Endothelial cell of umbilical vein (primary cell): ENCODE results near the gene FAM210A. TPM values are rescaled to one million over a fixed set of nuclear protein-coding genes. Genes with fewer than 3 reads are reported as not detected.

Experiments used
- BruUV-seq: library from RNA; stranded (reverse); fragments of 400-500 nt; replicated peaks from 2 replicates; lab custom pipeline; 2021; lab: Mats Ljungman, UMichigan
- CTCF ChIA-PET: fragments of 300-600, 350-600 bp; sonication (Branson Sonifier 250); formaldehyde crosslinking; loops from one replicate; lab custom pipeline; 2021; ENCODE audit warnings: antibody characterized with exemption, inconsistent platforms; lab: Charles Lee
- POLR2A ChIA-PET: fragments of 300-600, 350-600 bp; sonication (Branson Sonifier 250); formaldehyde crosslinking; loops from one replicate; lab custom pipeline; 2021; ENCODE audit warnings: antibody characterized with exemption, inconsistent platforms; lab: Charles Lee
- DNase-seq: peaks from one replicate; pipeline ENCODE4 v3.0.0-alpha.2; 2011; ENCODE audit warnings: low read depth, low spot score
- FAIRE-seq: peaks from 2 replicates; lab custom pipeline; 2011; peaks lifted over from hg19 to GRCh38; lab: Jason Lieb, UNC
- H2AFZ ChIP-seq: 2 replicates; pipeline ENCODE4 v1.6.0; 2012; ENCODE audit warnings: low read depth, low read length, control low read depth, inconsistent platforms
- H3K27ac ChIP-seq: 2 replicates; pipeline ENCODE4 v1.5.1; 2011; ENCODE audit warnings: low read depth, mild to moderate bottlenecking, control low read depth, low read length, moderate library complexity; ENCODE audit not compliant: insufficient read depth
- H3K27me3 ChIP-seq, 2 experiments: 2 replicates each; pipeline versions ENCODE4 v1.6.0 to v1.6.1; 2011; ENCODE audit warnings: low read length in 2 of 2, mixed read lengths in 1 of 2; ENCODE audit not compliant: control insufficient read depth in 2 of 2, insufficient read depth in 2 of 2
- H3K36me3 ChIP-seq, 2 experiments: 2 replicates in 1 of 2; 3 replicates in 1 of 2; pipeline ENCODE4 v1.5.1; 2011; ENCODE audit warnings: low read length in 2 of 2, mild to moderate bottlenecking in 1 of 2, moderate library complexity in 1 of 2; ENCODE audit not compliant: control insufficient read depth in 2 of 2, insufficient read depth in 2 of 2; ENCODE audit errors: extremely low read depth in 1 of 2
- H3K4me1 ChIP-seq: 3 replicates; pipeline ENCODE4 v1.5.1; 2011; ENCODE audit warnings: mild to moderate bottlenecking, low read length; ENCODE audit not compliant: control insufficient read depth, insufficient read depth; ENCODE audit errors: extremely low read depth
- H3K4me2 ChIP-seq: 2 replicates; pipeline ENCODE4 v1.6.1; 2011; ENCODE audit warnings: low read length, control low read depth, mixed read lengths; ENCODE audit not compliant: insufficient read depth
- H3K4me3 ChIP-seq, 3 experiments: fragments of 200-600 bp in 1 of 3; sonication (generic), shearing (Covaris generic) in 1 of 3; replicated peaks in 1 of 3; 2 replicates each; pipeline ENCODE4 v1.5.1; 2011 to 2016; ENCODE audit warnings: control low read depth in 3 of 3, low read length in 3 of 3, mild to moderate bottlenecking in 2 of 3, inconsistent platforms in 1 of 3, low read depth in 1 of 3, moderate library complexity in 1 of 3; ENCODE audit not compliant: insufficient read depth in 1 of 3
- H3K79me2 ChIP-seq: 2 replicates; pipeline ENCODE4 v1.6.0; 2012; ENCODE audit warnings: low read length, inconsistent platforms; ENCODE audit not compliant: control insufficient read depth, insufficient read depth
- H3K9ac ChIP-seq: replicated peaks from 2 replicates; pipeline ENCODE3; 2011; ENCODE audit warnings: low read length, control low read depth; ENCODE audit not compliant: insufficient read depth; ENCODE audit errors: extremely low read depth
- H3K9me1 ChIP-seq: replicated peaks from 3 replicates; pipeline ENCODE4 v1.6.0; 2011; ENCODE audit warnings: mild to moderate bottlenecking, low read length; ENCODE audit not compliant: control insufficient read depth, insufficient read depth; ENCODE audit errors: extremely low read depth
- H3K9me3 ChIP-seq: replicated peaks from 2 replicates; pipeline ENCODE4 v1.5.1; 2012; ENCODE audit warnings: low read length, inconsistent platforms; ENCODE audit not compliant: control insufficient read depth, insufficient read depth
- H4K20me1 ChIP-seq: replicated peaks from 2 replicates; pipeline ENCODE3; 2011; ENCODE audit warnings: mild to moderate bottlenecking, low read length; ENCODE audit not compliant: control insufficient read depth, insufficient read depth; ENCODE audit errors: extremely low read depth
- EZH2 ChIP-seq: IDR thresholded peaks from 2 replicates; pipeline ENCODE4 v1.6.1; 2012; ENCODE audit warnings: borderline replicate concordance, low read depth, mild to moderate bottlenecking, moderate library complexity, low read length, inconsistent platforms; ENCODE audit not compliant: severe bottlenecking
- FOS ChIP-seq: IDR thresholded peaks from 2 replicates; pipeline ENCODE4 v1.6.1; 2011; ENCODE audit warnings: mild to moderate bottlenecking, low read length, moderate library complexity, borderline replicate concordance; ENCODE audit not compliant: insufficient read depth
- GATA2 ChIP-seq: IDR thresholded peaks from 2 replicates; pipeline ENCODE4 v1.7.0; 2011; ENCODE audit warnings: low read depth, mild to moderate bottlenecking, moderate library complexity, mixed read lengths, low read length; ENCODE audit not compliant: insufficient read length, insufficient read depth
- JUN ChIP-seq: IDR thresholded peaks from 2 replicates; pipeline ENCODE4 v1.6.1; 2011; ENCODE audit warnings: borderline replicate concordance, low read depth; ENCODE audit not compliant: insufficient read length, insufficient read depth
- MYC ChIP-seq: IDR thresholded peaks from one replicate; pipeline ENCODE4 v1.6.1; 2011; ENCODE audit warnings: mild to moderate bottlenecking, low read depth, low read length
- POLR2A ChIP-seq: IDR thresholded peaks from 2 replicates; pipeline ENCODE4 v1.6.1; 2012; ENCODE audit warnings: low read depth, mild to moderate bottlenecking, control low read depth, low read length
- POLR2AphosphoS5 ChIP-seq: IDR thresholded peaks from 2 replicates; pipeline ENCODE4 v1.6.1; 2012; ENCODE audit warnings: low read depth, mild to moderate bottlenecking, control low read depth, low read length, moderate library complexity; ENCODE audit not compliant: insufficient read depth
- dilution Hi-C: fragments of 300-500 bp; cut with MboI; formaldehyde crosslinking; loops from one replicate; pipeline ENCODE4 v1.15.0; 2019; ENCODE audit warnings: low sequenced_read_pairs; ENCODE audit not compliant: extremely low pct_ligation_motif_present
- intact Hi-C: fragments of 100-400 bp; cut with micrococcal nuclease; formaldehyde crosslinking; loops from one replicate; pipeline ENCODE4 v1.10.0; 2022
- polyA plus RNA-seq, 4 experiments: library from polyadenylated mRNA; depleted of rRNA in 3 of 4; stranded (reverse) in 3 of 4; unstranded in 1 of 4; fragments of >200 nt; gene quantifications; 2 replicates each; pipeline versions ENCODE4 v1.2.1 to v1.2.3, GENCODE V29; 2011 to 2012; ENCODE audit warnings: missing spikeins in 1 of 4
- total RNA-seq: library from RNA; stranded (reverse); gene quantifications from 2 replicates; pipeline ENCODE4 v1.2.3, GENCODE V29; 2021
- TF ChIP-seq, protein P1 (sequence below), 2 donors: IDR thresholded peaks; 1 replicate in 1 of 2; 2 replicates in 1 of 2; pipeline ENCODE4 v1.5.1; 2011; ENCODE audit warnings: low read length in 2 of 2, mild to moderate bottlenecking in 2 of 2, moderate library complexity in 2 of 2, control low read depth in 1 of 2, inconsistent platforms in 1 of 2, low read depth in 1 of 2; ENCODE audit not compliant: insufficient read depth in 1 of 2; ENCODE audit errors: extremely low read depth in 1 of 2
- TF ChIP-seq, protein P2 (sequence below): IDR thresholded peaks from 2 replicates; pipeline ENCODE4 v1.6.1; 2011; ENCODE audit not compliant: insufficient read depth, insufficient read length

FAM210A gene
- total and polyA plus RNA-seq, 2 donors (not counting 3 experiments of a cell fraction or from before 2014, with no cell fraction given), result 7.1 to 17.3 TPM

DNA sequence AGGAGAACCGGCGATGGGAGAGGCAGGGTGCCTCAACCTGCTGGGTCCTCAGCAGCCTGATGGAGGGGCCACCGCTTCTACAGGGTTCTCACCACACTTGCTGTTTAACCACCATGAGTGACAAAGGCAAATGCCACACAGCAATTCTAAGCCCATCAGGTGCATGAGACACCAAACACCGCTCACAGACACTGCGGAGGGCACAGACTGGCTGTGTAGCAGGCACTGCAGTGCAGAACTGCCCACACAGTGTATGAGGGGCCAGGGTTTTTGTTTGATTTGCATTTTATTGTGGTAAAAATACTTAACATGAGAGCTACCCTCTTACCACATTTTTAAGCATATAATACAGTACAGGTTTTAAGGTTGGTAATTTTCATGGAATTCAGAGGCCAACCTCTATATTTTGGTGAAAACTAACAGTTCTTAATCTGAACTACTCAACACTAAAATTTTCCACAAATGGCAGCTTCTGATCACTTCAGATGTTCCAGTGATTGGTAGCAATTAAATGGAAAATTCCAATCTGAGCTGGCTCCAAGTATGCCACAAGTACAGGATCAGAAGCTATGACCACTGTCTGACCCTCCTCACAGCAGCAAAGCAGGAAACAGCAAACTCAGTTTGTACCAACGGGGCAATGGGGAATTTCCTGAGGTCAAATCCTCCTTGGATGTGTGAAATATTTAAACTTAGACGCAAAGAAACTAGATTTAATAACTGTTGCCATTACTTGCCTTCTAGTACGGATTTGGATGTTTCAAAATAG lies 67.7 kb downstream of the FAM210A start:
- H3K9me1 ChIP-seq, result no peaks in the 10 kb centered on the region
- CTCF ChIA-PET, result no interaction called here
- no peaks in the 10 kb centered on the region for H3K36me3 ChIP-seq
- no TSS peak for BruUV-seq
- no peak overlapping the region for H3K4me3 ChIP-seq
- H2AFZ ChIP-seq, result no peak overlapping the region
- no peaks in the 10 kb centered on the region for H4K20me1 ChIP-seq
- intact Hi-C loops, result loop anchor here (5.0 kb wide), 1 partner anchor 139 kb away; no protein-coding TSS in a partner anchor
- FAIRE-seq (peak; percentile 76), DNase-seq (peak; percentile 90)
- H3K9me3 ChIP-seq, result no peaks in the 10 kb centered on the region
- H3K27me3 ChIP-seq, result no peaks in the 10 kb centered on the region
- peak overlapping the region; percentile 59 for H3K4me2 ChIP-seq
- dilution Hi-C loops, result no loop called here
- TF ChIP-seq GATA2, result no peak
- no peak for TF ChIP-seq MYC
- no peak for TF ChIP-seq JUN
- TF ChIP-seq, protein P1, sequence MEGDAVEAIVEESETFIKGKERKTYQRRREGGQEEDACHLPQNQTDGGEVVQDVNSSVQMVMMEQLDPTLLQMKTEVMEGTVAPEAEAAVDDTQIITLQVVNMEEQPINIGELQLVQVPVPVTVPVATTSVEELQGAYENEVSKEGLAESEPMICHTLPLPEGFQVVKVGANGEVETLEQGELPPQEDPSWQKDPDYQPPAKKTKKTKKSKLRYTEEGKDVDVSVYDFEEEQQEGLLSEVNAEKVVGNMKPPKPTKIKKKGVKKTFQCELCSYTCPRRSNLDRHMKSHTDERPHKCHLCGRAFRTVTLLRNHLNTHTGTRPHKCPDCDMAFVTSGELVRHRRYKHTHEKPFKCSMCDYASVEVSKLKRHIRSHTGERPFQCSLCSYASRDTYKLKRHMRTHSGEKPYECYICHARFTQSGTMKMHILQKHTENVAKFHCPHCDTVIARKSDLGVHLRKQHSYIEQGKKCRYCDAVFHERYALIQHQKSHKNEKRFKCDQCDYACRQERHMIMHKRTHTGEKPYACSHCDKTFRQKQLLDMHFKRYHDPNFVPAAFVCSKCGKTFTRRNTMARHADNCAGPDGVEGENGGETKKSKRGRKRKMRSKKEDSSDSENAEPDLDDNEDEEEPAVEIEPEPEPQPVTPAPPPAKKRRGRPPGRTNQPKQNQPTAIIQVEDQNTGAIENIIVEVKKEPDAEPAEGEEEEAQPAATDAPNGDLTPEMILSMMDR (IDR thresholded peaks at IDR 0.05; ENCODE audit: extremely low read depth in 1 of 2, insufficient read depth in 1 of 2, low read depth in 1 of 2, low read length in 2 of 2), result no peak
- TF ChIP-seq FOS, result peak; percentile 6
- TF ChIP-seq EZH2, result no peak
- TF ChIP-seq POLR2AphosphoS5, result peak; percentile 28
- peak; percentile 28 for TF ChIP-seq POLR2A
- TF ChIP-seq, protein P2, sequence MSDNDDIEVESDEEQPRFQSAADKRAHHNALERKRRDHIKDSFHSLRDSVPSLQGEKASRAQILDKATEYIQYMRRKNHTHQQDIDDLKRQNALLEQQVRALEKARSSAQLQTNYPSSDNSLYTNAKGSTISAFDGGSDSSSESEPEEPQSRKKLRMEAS, result no peak
- no peaks in the 10 kb centered on the region for H3K79me2 ChIP-seq
- H3K9ac ChIP-seq, result no peak overlapping the region
- peaks cover 30% of the 10 kb centered on the region for H3K4me1 ChIP-seq
- peak overlapping the region; percentile 15 for H3K27ac ChIP-seq
- POLR2A ChIA-PET, result no interaction called here
